K562 (cell line): Measurements from ENCODE around the gene HGF. TPM values are rescaled to one million over a fixed set of nuclear protein-coding genes. Genes with fewer than 3 reads are reported as not detected.

Source experiments
- ATAC-seq: fragments of 200-7000 bp; cut with Tn5 transposase; 3 replicates; pipeline ENCODE4 v1.9.1; 2020; ENCODE audit warnings: moderate library complexity
- BruUV-seq: library from RNA; stranded (reverse); fragments of 400-500 nt; replicated peaks from 2 replicates; lab custom pipeline; 2021; lab: Mats Ljungman, UMichigan
- CTCF ChIA-PET: fragments of 300-600 bp; formaldehyde crosslinking; extraction: SDS; loops from one replicate; lab custom pipeline; 2021; ENCODE audit warnings: low intra/inter-chr PET ratio; lab: Yijun Ruan, JAX
- POLR2A ChIA-PET: fragments of 300-600, 350-650 bp; sonication (Branson Sonifier 250); formaldehyde crosslinking; extraction: SDS; loops from one replicate; lab custom pipeline; 2021; ENCODE audit warnings: antibody characterized with exemption, inconsistent platforms; lab: Yijun Ruan, JAX
- DNase-seq, 4 experiments: peaks; one replicate each; pipeline versions ENCODE4 v3.0.0 to v3.0.0-alpha.2; 2011 to 2018; ENCODE audit warnings: low spot score in 3 of 4, mixed read lengths in 3 of 4; ENCODE audit errors: extremely low read depth in 1 of 4
- FAIRE-seq: peaks from 2 replicates; lab custom pipeline; 2011; peaks lifted over from hg19 to GRCh38; lab: Jason Lieb, UNC
- H2AFZ ChIP-seq: 2 replicates; pipeline ENCODE4 v1.6.0; 2011; ENCODE audit warnings: low read depth, low read length, control low read depth, inconsistent platforms
- H3K27ac ChIP-seq: fragments of 200-600 bp; 3 replicates; pipeline ENCODE4 v1.8.0; 2011; ENCODE audit warnings: low read depth, mild to moderate bottlenecking, control low read depth, inconsistent platforms, low read length, moderate library complexity, mixed read lengths; ENCODE audit errors: extremely low read depth
- H3K27me3 ChIP-seq, 2 experiments: fragments of 300-600 bp in 1 of 2; 2 replicates in 1 of 2; 3 replicates in 1 of 2; pipeline versions ENCODE4 v1.6.0 to v1.8.0; 2011; ENCODE audit warnings: inconsistent platforms in 2 of 2, low read length in 2 of 2, mild to moderate bottlenecking in 1 of 2, mixed read lengths in 1 of 2, moderate library complexity in 1 of 2; ENCODE audit not compliant: control insufficient read depth in 2 of 2, insufficient read depth in 2 of 2
- H3K36me3 ChIP-seq: fragments of 300-600 bp; 3 replicates; pipeline ENCODE4 v1.8.0; 2011; ENCODE audit warnings: mild to moderate bottlenecking, low read length, inconsistent platforms; ENCODE audit not compliant: control insufficient read depth, insufficient read depth
- H3K4me1 ChIP-seq, 2 experiments: fragments of 200-600 bp in 1 of 2; replicated peaks in 1 of 2; 2 replicates in 1 of 2; 3 replicates in 1 of 2; pipeline versions ENCODE4 v1.5.1 to v1.8.0; 2011; ENCODE audit warnings: inconsistent platforms in 2 of 2, low read length in 2 of 2, mild to moderate bottlenecking in 1 of 2, mixed read lengths in 1 of 2, moderate library complexity in 1 of 2; ENCODE audit not compliant: control insufficient read depth in 2 of 2, insufficient read depth in 2 of 2
- H3K4me2 ChIP-seq: 2 replicates; pipeline ENCODE4 v1.6.1; 2011; ENCODE audit warnings: low read length, control low read depth, inconsistent platforms, mixed read lengths; ENCODE audit not compliant: insufficient read depth
- H3K4me3 ChIP-seq: fragments of 200-600 bp; sonication (generic), shearing (Covaris generic); 2 replicates; pipeline ENCODE4 v1.5.1; 2016; ENCODE audit warnings: control low read depth, inconsistent platforms
- H3K79me2 ChIP-seq: fragments of 200-600 bp; 3 replicates; pipeline ENCODE4 v1.8.0; 2011; ENCODE audit warnings: low read length, inconsistent platforms; ENCODE audit not compliant: control insufficient read depth, insufficient read depth
- H3K9ac ChIP-seq, 2 experiments: 2 replicates each; pipeline versions ENCODE4 v1.6.0 to v1.6.1; 2011; ENCODE audit warnings: low read depth in 2 of 2, low read length in 2 of 2, control low read depth in 1 of 2, inconsistent platforms in 1 of 2, mild to moderate bottlenecking in 1 of 2, mixed read lengths in 1 of 2; ENCODE audit not compliant: insufficient read depth in 1 of 2
- H3K9me1 ChIP-seq: one replicate; pipeline ENCODE4 v1.6.0; 2011; ENCODE audit warnings: inconsistent platforms, mild to moderate bottlenecking, low read length, moderate library complexity; ENCODE audit not compliant: control insufficient read depth, insufficient read depth
- H3K9me3 ChIP-seq: replicated peaks from 2 replicates; pipeline ENCODE4 v1.5.1; 2011; ENCODE audit warnings: low read depth, low read length, inconsistent platforms; ENCODE audit not compliant: control insufficient read depth, insufficient read depth
- H4K20me1 ChIP-seq: replicated peaks from 2 replicates; pipeline ENCODE4 v1.6.1; 2011; ENCODE audit warnings: low read length, inconsistent platforms, mixed read lengths; ENCODE audit not compliant: control insufficient read depth, insufficient read depth
- ADNP ChIP-seq: fragments of 200-800 bp; sonication (Bioruptor generic); IDR thresholded peaks from 2 replicates; pipeline ENCODE4 v1.6.1; 2016; ENCODE audit warnings: missing genetic modification characterization, missing compliant biosample characterization
- E2F3 ChIP-seq: fragments of 250-450 bp; sonication (Bioruptor Pico); IDR thresholded peaks from 2 replicates; pipeline ENCODE4 v1.4.0; 2020; ENCODE audit warnings: mild to moderate bottlenecking
- EHMT2 ChIP-seq: fragments of 450-650 bp; IDR thresholded peaks from 2 replicates; pipeline ENCODE4 v1.6.1; 2018; ENCODE audit warnings: antibody characterized with exemption
- EZH2 ChIP-seq: IDR thresholded peaks from 2 replicates; pipeline ENCODE4 v1.6.1; 2012; ENCODE audit warnings: low read depth, mild to moderate bottlenecking, inconsistent platforms, low read length, borderline replicate concordance
- JUN ChIP-seq, 2 experiments: sonication (generic) in 1 of 2; formaldehyde crosslinking in 1 of 2; IDR thresholded peaks; 2 replicates each; pipeline versions ENCODE4 v1.6.1 to v1.8.0; 2012 to 2022; ENCODE audit warnings: borderline replicate concordance in 2 of 2, mild to moderate bottlenecking in 2 of 2, improper control_type of control experiment in 1 of 2, low read depth in 1 of 2, low read length in 1 of 2, missing genetic modification reagents in 1 of 2
- JUND ChIP-seq, 2 experiments: IDR thresholded peaks; 2 replicates in 1 of 2; 3 replicates in 1 of 2; pipeline ENCODE4 v1.6.1; 2011; ENCODE audit warnings: borderline replicate concordance in 2 of 2, low read depth in 2 of 2, low read length in 2 of 2, improper control_type of control experiment in 1 of 2, missing biosample characterization in 1 of 2, missing genetic modification characterization in 1 of 2, missing genetic modification reagents in 1 of 2
- MAZ ChIP-seq, 2 experiments: fragments of 450-650 bp in 1 of 2; sonication (generic) in 1 of 2; formaldehyde crosslinking; IDR thresholded peaks in 1 of 2; conservative IDR thresholded peaks in 1 of 2; 2 replicates each; pipeline versions ENCODE4 v1.4.0 to v1.5.0; 2020; ENCODE audit warnings: mild to moderate bottlenecking in 1 of 2, missing genetic modification reagents in 1 of 2
- PCBP2 ChIP-seq: fragments of 200-400 bp; formaldehyde crosslinking; IDR thresholded peaks from 2 replicates; pipeline ENCODE4 v1.6.1; 2018; ENCODE audit warnings: low read length, low read depth, mild to moderate bottlenecking, moderate library complexity; ENCODE audit not compliant: poor library complexity, severe bottlenecking
- PKNOX1 ChIP-seq: fragments of 450-650 bp; IDR thresholded peaks from 2 replicates; pipeline ENCODE4 v1.6.1; 2016
- PTTG1 ChIP-seq: fragments of 450-650 bp; IDR thresholded peaks from 2 replicates; pipeline ENCODE4 v1.6.1; 2016; ENCODE audit warnings: low read depth, mild to moderate bottlenecking, missing genetic modification characterization, missing compliant biosample characterization
- TARDBP ChIP-seq: fragments of 450-650 bp; IDR thresholded peaks from 2 replicates; pipeline ENCODE4 v1.6.1; 2016
- TCF7 ChIP-seq: sonication (generic); IDR thresholded peaks from 2 replicates; pipeline ENCODE4 v1.6.1; 2016; ENCODE audit warnings: antibody characterized with exemption, borderline replicate concordance
- ZKSCAN3 ChIP-seq: fragments of 250-450 bp; sonication (Bioruptor Pico); IDR thresholded peaks from 2 replicates; pipeline ENCODE4 v1.4.0; 2020
- ZNF124 ChIP-seq: sonication (generic); formaldehyde crosslinking; IDR thresholded peaks from 2 replicates; pipeline ENCODE4 v1.8.1; 2022; ENCODE audit warnings: missing genetic modification reagents
- ZNF324 ChIP-seq: fragments of 250-450 bp; sonication (Bioruptor Pico); IDR thresholded peaks from 2 replicates; pipeline ENCODE4 v1.4.0; 2020; ENCODE audit warnings: mild to moderate bottlenecking
- in situ Hi-C: fragments of 300-500 bp; cut with MboI; formaldehyde crosslinking; loops from 4 replicates; pipeline ENCODE4 v1.15.0; 2018; ENCODE audit warnings: inconsistent platforms, mixed read lengths
- intact Hi-C: fragments of 100-400 bp; cut with micrococcal nuclease; formaldehyde crosslinking; loops from 2 replicates; pipeline ENCODE4 v1.14.2; 2022
- polyA plus RNA-seq, 8 experiments: library from polyadenylated mRNA; depleted of rRNA in 4 of 8; stranded (reverse) in 5 of 8; unstranded in 3 of 8; fragments of >200 nt; fragmentation: Nextera tagmentation in 2 of 8; fragmentation: Illumina TruSeq in 1 of 8; extraction: Ambion mirVana in 2 of 8; extraction: Trizol in 1 of 8; gene quantifications; 2 replicates each; pipeline versions ENCODE4 v1.2.1 to v1.2.3, GENCODE V29; 2011 to 2014; ENCODE audit warnings: inconsistent platforms in 1 of 8, missing spikeins in 1 of 8
- total RNA-seq, 7 experiments: library from RNA; depleted of rRNA in 6 of 7; stranded (reverse); fragments of >200 nt in 6 of 7; fragmentation: Illumina TruSeq in 2 of 7; extraction: Trizol in 2 of 7; gene quantifications; 2 replicates each; pipeline versions ENCODE4 v1.2.1 to v1.2.3, GENCODE V29; 2011 to 2021; ENCODE audit warnings: low replicate concordance in 1 of 7
- TF ChIP-seq, protein P1 (sequence below): sonication (generic); formaldehyde crosslinking; IDR thresholded peaks from 2 replicates; pipeline ENCODE4 v1.9.0; 2022; ENCODE audit warnings: mild to moderate bottlenecking, missing genetic modification reagents

The HGF gene
- total and polyA plus RNA-seq, 9 of the 15 experiments (the other 6 are each of a cell fraction or from before 2014, with no cell fraction given) = 0.02 TPM; not detected in 8

GRCh38 chr7:81744389-81744788 is 25.5 kb downstream of the HGF start:
- no peak overlapping the region for H2AFZ ChIP-seq
- intact Hi-C loops = no loop called here
- no peak for ATAC-seq
- FAIRE-seq = no peak
- H3K27me3 ChIP-seq = no peaks in the 10 kb centered on the region
- POLR2A ChIA-PET = no interaction called here
- no peak overlapping the region for H3K4me2 ChIP-seq
- H3K36me3 ChIP-seq = no peaks in the 10 kb centered on the region
- H3K79me2 ChIP-seq = no peaks in the 10 kb centered on the region
- H3K9me3 ChIP-seq = no peaks in the 10 kb centered on the region
- no peak overlapping the region for H3K27ac ChIP-seq
- H3K9ac ChIP-seq = no peak overlapping the region
- CTCF ChIA-PET = no interaction called here
- in situ Hi-C loops = no loop called here
- no peaks in the 10 kb centered on the region for H4K20me1 ChIP-seq
- DNase-seq = no peak
- BruUV-seq = no TSS peak
- no peaks in the 10 kb centered on the region for H3K9me1 ChIP-seq
- no peak overlapping the region for H3K4me3 ChIP-seq
- no peak for TF ChIP-seq JUN (IDR thresholded peaks at IDR 0.05; ENCODE audit: borderline replicate concordance, low read depth, low read length)
- TF ChIP-seq JUN (CRISPR knock-in tag; IDR thresholded peaks at IDR 0.05; ENCODE audit: borderline replicate concordance) = no peak
- no peak for TF ChIP-seq ADNP (tag)
- no peak for TF ChIP-seq E2F3
- TF ChIP-seq, protein P1, sequence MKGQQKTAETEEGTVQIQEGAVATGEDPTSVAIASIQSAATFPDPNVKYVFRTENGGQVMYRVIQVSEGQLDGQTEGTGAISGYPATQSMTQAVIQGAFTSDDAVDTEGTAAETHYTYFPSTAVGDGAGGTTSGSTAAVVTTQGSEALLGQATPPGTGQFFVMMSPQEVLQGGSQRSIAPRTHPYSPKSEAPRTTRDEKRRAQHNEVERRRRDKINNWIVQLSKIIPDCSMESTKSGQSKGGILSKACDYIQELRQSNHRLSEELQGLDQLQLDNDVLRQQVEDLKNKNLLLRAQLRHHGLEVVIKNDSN (CRISPR knock-in tag) = no peak
- no peak for TF ChIP-seq EZH2
- no peak for TF ChIP-seq ZNF124 (CRISPR knock-in tag)
- no peak for TF ChIP-seq EHMT2
- TF ChIP-seq MAZ (CRISPR knock-in tag; conservative IDR thresholded peaks at IDR 0.05 in 1 of 2, IDR thresholded peaks at IDR 0.05 in 1 of 2) = no peak
- no peak for TF ChIP-seq TCF7
- no peak for TF ChIP-seq PKNOX1
- no peak for TF ChIP-seq PCBP2
- no peak for TF ChIP-seq PTTG1
- no peak for TF ChIP-seq TARDBP
- TF ChIP-seq JUND (IDR thresholded peaks at IDR 0.05; ENCODE audit: borderline replicate concordance, low read depth, low read length) = no peak
- no peak for TF ChIP-seq JUND (tag; IDR thresholded peaks at IDR 0.05; ENCODE audit: borderline replicate concordance, low read depth, low read length)
- TF ChIP-seq ZNF324 (CRISPR knock-in tag) = no peak
- TF ChIP-seq ZKSCAN3 (CRISPR knock-in tag) = no peak
- H3K4me1 ChIP-seq = no peaks in the 10 kb centered on the region
